EH (cell line): ENCODE results near the gene SIX4.

Source experiments
- DNase-seq: peaks from one replicate; pipeline ENCODE4 v3.0.0-alpha.2; 2015; ENCODE audit warnings: low read depth

The SIX4 gene

DNA sequence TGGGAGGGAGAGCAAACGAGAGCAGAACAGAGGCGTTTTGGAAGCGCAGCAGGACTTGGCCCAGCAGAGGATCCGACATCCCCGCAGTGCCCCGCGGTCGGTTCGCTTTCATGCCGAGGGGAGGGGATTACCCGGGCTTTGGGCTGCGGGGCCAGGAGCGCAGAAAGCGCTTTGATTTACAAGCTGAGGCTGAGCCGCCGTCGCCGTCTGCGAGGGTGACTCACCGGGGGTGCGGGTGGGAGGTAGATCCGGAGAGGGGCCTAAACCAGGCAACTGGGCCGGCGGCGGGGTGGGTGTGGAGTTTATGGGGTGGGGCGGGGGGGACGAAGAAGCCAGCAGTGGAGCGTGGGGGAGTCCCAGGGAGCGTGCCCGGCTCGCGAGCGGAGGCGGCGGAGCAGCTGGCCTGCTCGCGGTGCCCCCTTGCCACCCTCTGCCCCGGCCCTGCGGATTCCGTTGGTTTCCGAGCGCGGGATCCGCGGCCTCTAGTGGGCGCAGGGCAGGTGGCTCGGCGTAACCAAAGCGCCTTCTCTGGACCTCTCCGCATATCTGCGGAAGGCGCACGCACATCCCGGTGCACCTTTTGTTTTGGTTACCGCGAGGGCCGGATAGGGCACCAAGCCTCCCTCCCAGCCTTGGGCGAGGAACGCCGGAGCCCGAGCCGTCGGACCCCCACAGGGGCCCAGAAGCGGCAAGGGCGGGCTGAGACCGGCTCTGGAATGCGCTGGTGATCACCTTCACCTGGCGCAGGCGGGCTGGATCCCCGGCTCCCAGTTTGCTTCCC is 2.6 kb downstream of the SIX4 start:
- peak; percentile 69 for DNase-seq

DNA sequence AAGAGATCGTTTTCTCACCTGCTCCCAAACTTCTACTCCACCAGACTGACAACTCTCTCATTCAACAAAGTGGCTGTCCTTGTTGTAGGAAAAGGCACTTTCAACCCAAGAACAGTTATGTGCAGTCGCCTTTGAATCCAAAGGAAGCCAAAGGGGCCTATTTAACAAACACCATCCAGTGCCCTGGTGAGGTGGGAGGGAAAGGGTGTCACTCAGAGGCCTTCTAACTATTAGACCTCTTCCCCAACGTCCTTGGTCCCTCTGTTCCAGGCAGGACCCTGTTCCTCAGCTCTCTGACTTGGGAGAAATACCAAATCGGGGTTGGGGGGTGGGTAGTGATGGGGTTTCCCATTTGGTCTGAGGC is 3.2 kb downstream of the SIX4 start:
- no peak for DNase-seq

DNA sequence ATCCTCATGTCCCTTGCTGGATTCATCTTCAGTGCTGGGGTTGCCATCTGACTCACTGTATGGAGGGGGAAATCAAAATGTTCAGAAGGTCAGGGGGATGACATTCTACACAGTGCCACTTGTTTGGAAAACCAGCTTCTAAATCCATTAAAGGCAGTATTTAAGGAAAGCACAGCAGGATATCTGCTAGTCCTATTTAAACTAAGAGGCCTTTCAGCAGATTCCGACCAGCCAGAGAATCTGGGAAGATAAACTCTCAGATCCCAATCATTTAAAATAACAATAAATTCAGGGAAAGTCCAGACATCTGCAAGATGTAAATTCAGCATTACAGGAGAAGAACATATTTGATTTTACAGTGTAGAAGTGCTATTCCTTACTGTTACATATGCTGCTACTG is 3.8 kb downstream of the SIX4 start:
- DNase-seq = peak; percentile 26

DNA sequence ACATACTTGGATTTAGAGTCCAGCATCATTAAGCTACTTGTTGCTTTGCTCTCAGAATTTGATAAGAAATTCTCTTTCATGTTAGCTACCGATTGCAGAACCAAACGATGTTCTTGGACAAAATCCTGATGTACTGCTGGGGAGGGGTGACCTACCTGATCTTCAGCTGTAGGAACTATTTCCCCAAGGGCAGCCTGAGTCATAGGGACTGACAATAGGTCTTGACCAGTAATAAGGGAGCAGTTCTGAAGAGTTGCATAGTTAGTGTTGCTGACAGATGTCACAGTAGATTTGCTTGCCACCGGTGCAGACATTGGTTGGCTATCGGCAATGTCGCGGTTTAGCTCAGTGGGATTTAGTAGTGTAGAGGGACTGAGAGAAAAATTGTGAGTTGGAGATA is 10.6 kb downstream of the SIX4 start:
- DNase-seq = no peak

DNA sequence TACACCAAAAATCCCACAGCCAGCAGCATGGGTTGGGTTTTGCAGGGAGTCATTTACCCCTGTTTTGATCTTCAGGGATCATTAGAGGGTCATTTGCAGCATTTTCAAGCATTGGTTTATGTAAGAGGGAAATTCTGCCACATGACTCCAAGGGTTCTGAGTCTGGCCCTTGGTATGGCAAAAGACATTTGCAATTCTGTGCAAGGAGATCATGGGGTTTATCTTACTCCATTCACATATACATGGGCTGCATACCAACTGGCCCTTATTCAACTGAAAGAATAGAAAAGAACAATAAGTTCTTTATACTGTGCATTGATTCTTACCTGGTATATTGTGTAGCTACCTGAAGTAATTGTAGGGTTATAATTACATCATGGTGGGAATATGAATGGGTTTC is 13.7 kb downstream of the SIX4 start:
- no peak for DNase-seq

DNA sequence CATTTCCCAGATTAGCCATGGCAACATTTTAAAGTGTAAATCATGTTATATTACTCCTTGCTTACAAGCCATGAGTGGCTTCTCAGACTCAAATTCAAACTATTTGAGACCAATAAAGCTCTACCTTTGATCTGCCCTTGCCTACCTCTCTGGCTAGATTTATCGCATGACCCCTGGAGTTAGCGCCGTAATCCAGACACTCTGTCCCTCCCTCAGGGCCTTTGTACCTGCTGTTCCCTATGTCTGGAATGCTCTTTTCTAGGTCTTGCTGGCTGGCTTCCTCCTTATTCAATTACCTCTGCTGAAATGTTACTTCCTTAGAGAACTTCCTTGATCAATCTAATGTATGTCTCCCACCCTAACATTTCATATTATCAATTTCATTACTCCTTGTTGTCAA is 16.3 kb downstream of the SIX4 start:
- DNase-seq = no peak

DNA sequence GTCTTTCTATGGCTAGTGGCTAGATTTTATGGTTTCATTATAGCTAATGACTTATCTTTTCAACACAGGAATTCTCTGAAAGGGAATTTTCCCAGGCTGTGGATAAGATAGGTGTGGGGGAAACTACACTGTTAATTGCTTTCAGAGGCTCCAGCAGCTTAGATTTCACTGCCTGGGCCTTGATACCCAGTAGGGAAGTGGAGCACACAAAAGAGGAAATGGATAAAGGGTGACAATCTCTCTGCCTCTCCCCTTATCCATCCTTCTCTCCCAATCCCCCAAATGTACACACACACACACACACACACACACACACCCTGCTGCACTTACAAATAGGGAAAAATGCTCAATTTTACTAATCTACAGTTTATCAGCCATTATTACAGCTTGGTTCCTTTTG is 19.1 kb downstream of the SIX4 start:
- DNase-seq = no peak

DNA sequence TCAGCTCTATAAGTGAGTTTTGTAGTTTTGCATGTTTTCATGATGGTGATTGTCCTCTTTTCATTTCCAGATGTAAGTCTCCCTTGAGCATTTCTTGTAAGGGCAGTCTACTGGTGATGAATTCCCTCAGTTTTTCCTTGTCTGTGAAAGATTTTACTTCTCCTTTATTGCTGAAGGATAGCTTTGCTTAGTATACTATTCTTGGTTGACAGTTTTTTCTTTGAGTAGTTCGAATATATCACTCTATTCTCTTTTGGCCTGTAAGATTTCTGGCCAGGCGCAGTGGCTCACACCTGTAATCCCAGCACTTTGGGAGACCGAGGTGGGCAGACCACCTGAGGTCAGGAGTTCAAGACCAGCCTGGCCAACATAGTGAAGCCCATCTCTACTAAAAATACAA is 23.6 kb downstream of the SIX4 start:
- no peak for DNase-seq

DNA sequence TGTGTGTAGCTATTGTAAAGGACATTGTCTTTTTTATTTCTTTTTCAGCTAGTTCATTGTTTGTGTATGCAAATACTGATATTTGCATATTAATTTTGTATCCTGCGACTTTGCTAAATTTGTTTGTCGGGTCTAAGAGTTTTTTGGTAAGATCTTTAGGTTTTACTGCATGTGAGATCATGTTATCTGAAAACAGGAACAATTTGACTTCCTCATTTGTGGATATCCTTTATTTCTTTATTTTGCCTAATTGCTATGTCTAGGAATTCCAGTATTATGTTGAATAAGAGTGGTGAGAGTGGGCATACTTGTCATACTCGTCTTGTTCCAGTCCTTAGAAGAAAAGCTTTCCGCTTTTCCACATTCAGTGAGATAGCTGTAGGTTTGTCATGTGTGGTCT is 28.8 kb downstream of the SIX4 start:
- no peak for DNase-seq

DNA sequence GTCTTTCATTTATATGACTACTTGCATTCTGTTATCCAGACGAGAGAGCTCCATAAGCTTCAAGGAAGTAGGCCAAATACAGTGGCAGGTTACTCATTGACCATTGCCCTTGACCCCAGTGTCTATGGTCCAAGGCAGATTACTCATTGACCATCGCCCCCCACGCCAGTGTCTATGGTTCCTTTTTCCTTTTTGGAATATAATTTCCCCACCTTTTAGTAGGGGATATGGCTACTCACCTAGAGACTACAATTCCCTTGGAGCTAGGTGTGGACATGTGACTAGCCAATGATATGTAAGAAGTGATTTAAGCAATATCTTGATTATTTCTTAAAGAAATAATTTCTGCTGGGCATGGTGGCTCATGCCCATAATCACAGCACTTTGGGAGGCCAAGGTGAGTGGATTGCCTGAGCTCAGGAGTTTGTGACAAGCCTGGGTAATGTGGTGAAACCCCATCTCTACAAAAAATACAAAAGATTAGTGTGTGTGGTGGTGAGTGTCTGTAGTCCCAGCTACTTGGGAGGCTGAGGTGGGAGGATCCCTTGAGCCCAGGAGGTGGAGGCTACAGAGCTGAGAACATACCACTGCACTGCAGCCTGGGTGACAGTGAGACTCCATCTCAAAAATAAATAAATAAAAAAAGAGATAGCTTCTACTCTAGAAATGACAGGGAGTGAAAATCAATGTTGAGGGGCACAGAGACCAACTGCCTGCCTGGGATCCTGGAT is 32.6 kb downstream of the SIX4 start:
- no peak for DNase-seq

DNA sequence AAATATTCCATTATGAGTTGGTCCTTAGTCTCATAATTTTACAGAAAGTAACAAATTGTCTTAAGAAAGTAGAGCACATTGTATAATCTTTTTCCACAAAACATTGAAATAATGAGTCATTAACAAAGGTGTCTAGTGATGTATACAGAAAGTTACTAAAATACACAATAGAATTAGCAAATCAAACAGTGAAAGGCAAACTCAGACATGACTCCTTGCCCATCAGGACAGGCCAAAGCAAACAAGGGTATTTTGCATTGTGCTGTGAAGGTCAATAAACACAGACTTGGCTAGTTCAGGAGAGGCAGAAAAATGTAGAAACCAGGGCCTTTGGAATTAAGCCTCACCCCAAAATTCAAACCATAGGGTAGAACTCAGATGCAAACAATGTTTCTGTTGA is 37.3 kb downstream of the SIX4 start:
- DNase-seq = no peak

DNA sequence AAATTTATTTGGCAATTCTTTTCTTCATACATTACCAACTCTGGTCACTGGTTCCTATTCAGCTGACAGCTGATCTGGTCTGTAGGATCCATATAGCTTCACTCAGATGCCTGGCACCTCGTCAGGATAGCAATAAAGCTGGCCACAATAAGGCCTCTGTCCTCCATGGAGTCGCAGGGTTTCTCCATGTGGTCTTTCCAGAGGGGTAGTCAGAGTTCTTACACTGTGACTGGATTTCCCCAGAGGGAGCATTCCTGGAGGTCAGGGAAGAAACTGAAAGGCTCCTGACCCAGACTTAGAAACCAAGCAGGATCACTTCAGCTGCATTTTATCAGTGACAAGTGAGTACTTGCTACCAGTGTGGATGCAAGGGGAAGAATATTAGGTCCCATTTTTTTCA is 39.9 kb downstream of the SIX4 start:
- no peak for DNase-seq

DNA sequence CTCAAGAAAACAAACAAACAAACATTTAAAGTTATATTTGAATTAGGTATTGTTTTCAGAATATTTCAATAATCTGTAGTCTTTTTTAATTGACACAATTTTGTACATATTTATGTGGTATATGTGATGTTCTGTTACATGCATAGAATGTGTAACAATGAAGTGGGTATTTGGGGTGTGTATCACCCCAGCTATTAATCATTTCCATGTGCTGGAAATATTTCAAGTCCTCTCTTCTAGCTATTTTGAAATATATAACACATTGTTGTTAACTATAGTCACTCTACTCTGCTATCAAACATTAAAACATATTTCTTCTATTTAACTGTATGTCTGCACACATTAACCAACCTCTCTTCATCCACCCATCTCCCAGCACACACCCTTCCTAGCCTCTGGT is 42.9 kb downstream of the SIX4 start:
- peak; percentile 9 for DNase-seq

DNA sequence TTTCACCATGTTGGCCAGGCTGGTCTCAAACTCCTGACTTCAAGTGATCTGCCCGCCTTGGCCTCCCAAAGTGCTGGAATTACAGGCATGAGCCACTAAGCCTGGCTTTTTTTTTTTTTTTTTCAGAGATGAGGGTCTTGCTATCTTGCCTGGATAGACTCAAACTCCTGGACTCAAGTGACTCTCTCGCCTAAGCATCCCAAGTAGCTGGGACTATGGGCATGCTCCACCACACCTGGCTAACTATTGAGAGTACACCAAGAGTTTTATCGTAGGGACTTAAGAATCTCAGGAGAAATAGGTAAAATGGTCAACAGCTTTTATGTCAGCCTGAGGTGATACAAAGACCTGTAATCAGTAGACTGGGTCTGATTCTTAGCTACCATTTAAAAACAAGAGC is 43.6 kb downstream of the SIX4 start:
- no peak for DNase-seq

DNA sequence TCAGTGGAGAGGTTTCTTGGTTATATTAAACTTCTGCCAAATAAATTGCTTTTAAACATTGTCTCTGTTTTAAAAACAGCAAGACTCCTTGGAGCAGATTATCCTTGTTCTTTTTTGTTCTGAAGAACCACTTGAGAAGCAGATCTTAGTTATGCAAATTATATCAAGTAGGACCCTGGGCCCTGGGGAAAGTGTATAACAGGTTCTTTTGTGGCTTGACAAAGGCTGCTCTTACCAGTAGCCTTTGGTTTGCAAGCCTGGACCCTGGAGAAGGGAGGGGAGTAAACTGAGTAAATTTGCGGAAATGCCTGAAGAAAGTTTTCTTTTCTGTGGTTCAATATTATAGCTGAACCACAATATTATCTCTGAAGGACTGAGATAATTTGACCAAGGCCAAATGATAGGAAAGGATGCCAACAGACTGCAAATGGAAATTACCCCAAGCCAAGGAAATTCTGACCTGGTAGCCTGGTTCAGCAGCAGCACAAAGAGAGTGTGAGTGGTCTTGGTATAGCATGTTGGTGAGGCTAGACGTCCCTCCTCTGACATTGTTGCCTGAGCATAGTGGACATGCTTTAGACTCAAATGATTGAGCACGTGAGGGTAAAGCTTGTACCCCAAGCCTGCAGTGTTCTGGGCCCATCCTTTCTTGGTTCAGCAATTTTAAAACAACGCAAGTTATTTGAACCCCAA is 44.4 kb downstream of the SIX4 start:
- DNase-seq = no peak

DNA sequence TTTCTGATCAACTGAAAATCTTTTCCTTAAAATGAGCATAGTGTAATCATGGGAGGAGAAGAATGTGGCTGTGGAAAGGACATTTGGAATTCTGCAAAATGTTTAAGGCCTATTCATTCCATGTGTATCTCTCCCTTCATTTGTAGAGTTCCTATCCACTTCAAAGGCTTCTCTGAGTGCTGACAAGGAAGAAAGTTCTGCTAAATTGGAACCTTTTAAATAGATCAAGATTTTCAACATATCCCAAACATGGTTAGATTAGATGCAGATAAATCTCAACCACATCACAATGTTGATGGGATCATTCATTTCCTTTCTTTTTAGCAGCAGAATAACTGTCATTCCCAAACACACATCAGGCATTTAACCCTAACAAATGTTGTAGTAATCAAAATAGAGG is 46.5 kb downstream of the SIX4 start:
- DNase-seq = no peak

DNA sequence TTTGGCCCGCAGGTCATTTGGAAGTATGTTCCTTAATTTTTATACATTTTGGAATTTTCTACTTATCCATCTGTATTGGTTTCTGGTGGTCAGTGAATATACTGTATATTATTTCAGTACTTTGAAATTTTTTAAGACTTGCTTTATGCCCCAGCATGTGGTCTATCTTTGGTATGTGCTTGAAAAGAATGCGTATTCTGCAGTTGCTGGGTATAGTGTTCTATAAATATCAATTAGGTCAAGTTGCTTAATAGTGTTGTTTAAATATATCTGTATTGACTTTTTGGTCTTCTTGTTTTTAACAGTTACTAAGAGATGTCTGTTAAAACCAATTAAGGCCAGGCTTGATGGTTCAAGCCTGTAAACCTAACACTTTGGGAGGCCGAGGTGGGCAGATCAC is 53.2 kb downstream of the SIX4 start:
- no peak for DNase-seq

DNA sequence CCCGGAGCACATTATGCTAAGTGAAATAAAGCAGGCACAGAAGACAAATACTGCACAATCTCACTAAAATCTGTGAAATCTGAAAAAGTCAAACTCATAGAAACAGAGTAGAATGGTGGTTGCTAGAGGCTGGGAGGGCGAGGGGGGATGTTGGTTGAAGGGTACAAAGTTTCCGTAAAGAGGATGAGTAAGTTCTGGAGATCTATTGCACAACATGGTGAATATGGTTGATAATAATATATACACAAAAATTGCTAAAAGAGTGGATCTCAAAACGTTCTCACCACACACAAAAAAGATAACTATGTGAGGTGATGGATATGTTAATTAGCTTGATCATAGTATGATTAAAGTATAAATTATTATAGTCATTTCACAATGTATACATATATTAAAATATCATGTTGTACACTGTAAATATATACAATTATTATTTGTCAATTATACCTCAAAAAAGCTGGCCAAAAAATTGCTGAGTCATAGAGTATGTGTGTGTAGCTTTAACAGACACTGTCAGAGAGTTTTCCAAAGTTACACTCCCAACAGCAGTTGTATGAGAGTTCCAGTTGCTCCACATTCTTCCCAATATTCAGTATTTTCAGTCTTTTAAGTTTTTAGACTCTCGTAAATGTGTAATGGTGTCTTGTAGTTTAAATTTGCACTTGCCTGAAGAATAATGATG is 55.6 kb downstream of the SIX4 start:
- no peak for DNase-seq

DNA sequence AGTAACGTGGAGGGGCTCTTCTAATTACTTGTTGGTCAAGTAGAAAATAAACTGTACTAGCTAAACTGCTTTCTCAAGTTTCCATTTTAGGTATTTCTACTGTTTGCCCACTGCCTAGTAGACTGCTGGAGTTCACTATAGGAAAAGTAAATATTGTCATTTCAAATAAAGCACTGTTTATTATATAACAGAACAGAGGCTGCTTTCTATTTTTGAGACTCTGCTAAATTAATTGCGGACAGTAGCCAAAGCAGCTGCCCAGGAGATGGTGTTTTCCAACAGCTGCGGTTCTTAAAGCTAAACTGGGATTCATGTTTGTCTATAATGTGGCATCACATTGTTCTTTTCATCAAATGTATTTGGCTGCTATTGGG is 59.0 kb downstream of the SIX4 start:
- DNase-seq = no peak

DNA sequence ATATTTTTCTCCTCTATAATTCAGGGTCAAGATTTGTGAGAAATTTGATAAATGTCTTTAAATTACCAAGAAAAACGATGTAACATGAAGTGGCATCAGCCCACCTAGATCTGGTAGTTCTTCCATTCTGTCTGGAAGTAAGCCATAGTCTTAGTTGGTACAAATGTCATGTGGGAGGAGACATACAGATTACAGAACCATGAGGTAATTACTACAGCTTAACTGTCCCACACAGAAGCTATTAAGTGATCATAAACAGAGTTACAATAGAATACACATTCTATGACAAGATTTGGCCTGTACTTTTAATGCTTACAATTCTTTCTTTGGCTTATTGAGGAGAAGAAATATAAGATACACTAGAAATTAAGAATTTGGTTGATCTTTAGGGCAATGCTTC is 61.2 kb downstream of the SIX4 start:
- DNase-seq = no peak

DNA sequence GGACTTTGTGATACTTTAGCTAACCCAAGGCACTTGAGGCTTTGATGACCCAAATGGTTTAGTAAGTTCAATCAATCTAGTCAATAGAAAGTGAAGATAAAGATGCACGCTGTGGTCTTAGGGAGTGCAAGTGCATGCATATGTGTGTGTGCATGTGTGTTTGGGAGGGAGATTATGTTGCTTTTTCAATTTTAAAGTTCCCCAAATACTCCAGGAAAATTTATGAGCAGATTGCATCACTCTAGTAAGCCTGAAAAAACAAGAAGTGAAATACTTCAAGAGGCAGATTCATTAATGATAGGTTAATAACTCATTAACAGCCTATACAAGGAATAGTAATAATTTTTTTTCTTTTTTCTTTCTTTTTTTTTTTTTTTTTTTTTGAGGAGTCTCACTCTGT is 62.4 kb downstream of the SIX4 start:
- DNase-seq = no peak
